ENCODE measurements around the gene SP6.

Gene SP6

GRCh38 chr17:47811709-47812108 is 39.3 kb downstream of the SP6 start:
- TF ChIP-seq FOXM1 (IDR thresholded peaks at IDR 0.05; ENCODE audit: borderline replicate concordance, low read depth) (no peak), REST (IDR thresholded peaks at IDR 0.05; ENCODE audit: low read depth) (no peak), TAF1 (IDR thresholded peaks at IDR 0.05; ENCODE audit: low read depth) (no peak), EP300 (IDR thresholded peaks at IDR 0.05; ENCODE audit: borderline replicate concordance) (no peak), CEBPB (IDR thresholded peaks at IDR 0.05) (no peak), ZBTB7A (IDR thresholded peaks at IDR 0.05; ENCODE audit: low read depth) (no peak), TEAD4 (IDR thresholded peaks at IDR 0.05) (no peak), TCF12 (IDR thresholded peaks at IDR 0.05; ENCODE audit: low read depth) (no peak), YY1 (IDR thresholded peaks at IDR 0.05; ENCODE audit: low read depth) (no peak)

- no peak for TF ChIP-seq REST (IDR thresholded peaks at IDR 0.05; ENCODE audit: low read depth)
- no peak for TF ChIP-seq CREB1 (IDR thresholded peaks at IDR 0.05; ENCODE audit: low read depth)
- no peak for TF ChIP-seq USF1 (IDR thresholded peaks at IDR 0.05)
- no peak for TF ChIP-seq TEAD4 (IDR thresholded peaks at IDR 0.05)
- no peak for TF ChIP-seq EGR1 (IDR thresholded peaks at IDR 0.05)
- no peak for TF ChIP-seq RAD21 (IDR thresholded peaks at IDR 0.05; ENCODE audit: low read depth)
- no peak for TF ChIP-seq TCF12 (IDR thresholded peaks at IDR 0.05; ENCODE audit: low read depth)
Measured at GRCh38 chr17:47810901-47811635, 39.9 kb downstream of the SP6 start.

- TF ChIP-seq MAX (IDR thresholded peaks at IDR 0.05) (no peak; the same call in 1 of the 2 replicates), EGR1 (IDR thresholded peaks at IDR 0.05) (no peak), NFIC (IDR thresholded peaks at IDR 0.05) (no peak), CEBPB (IDR thresholded peaks at IDR 0.05) (no peak)
Measured at GRCh38 chr17:47810200-47810821, 40.7 kb downstream of the SP6 start.

GRCh38 chr17:47808830-47809480 is 42.0 kb downstream of the SP6 start:
- no peak for TF ChIP-seq MAX (IDR thresholded peaks at IDR 0.05)
- no peak for TF ChIP-seq CREB1 (IDR thresholded peaks at IDR 0.05; ENCODE audit: low read depth)
- TF ChIP-seq CEBPB (IDR thresholded peaks at IDR 0.05): no peak
- no peak for TF ChIP-seq RAD21 (IDR thresholded peaks at IDR 0.05; ENCODE audit: low read depth)
- TF ChIP-seq REST (IDR thresholded peaks at IDR 0.05; ENCODE audit: low read depth): no peak
- TF ChIP-seq TCF12 (IDR thresholded peaks at IDR 0.05; ENCODE audit: low read depth): no peak
